BLaER1 (cell line): ENCODE data around the gene GLYAT.

Experiments
- H3K27ac ChIP-seq: shearing (Covaris generic); formaldehyde crosslinking; 2 replicates; pipeline ENCODE4 v1.8.1; 2022
- H3K27me3 ChIP-seq: shearing (Covaris generic); formaldehyde crosslinking; 2 replicates; pipeline ENCODE4 v1.8.1; 2022
- H3K36me3 ChIP-seq: shearing (Covaris generic); formaldehyde crosslinking; 2 replicates; pipeline ENCODE4 v1.8.1; 2022
- H3K4me1 ChIP-seq: shearing (Covaris generic); formaldehyde crosslinking; 2 replicates; pipeline ENCODE4 v1.8.1; 2022
- H3K4me2 ChIP-seq: shearing (Covaris generic); formaldehyde crosslinking; 2 replicates; pipeline ENCODE4 v1.8.1; 2022
- H3K4me3 ChIP-seq: shearing (Covaris generic); formaldehyde crosslinking; 2 replicates; pipeline ENCODE4 v1.8.1; 2022
- H3K9ac ChIP-seq: shearing (Covaris generic); formaldehyde crosslinking; 2 replicates; pipeline ENCODE4 v1.8.1; 2022
- H3K9me3 ChIP-seq: shearing (Covaris generic); formaldehyde crosslinking; 2 replicates; pipeline ENCODE4 v1.8.1; 2022
- H4K20me1 ChIP-seq: shearing (Covaris generic); formaldehyde crosslinking; 2 replicates; pipeline ENCODE4 v1.8.1; 2022
- Cebpa-rat ChIP-seq: shearing (Covaris generic); IDR thresholded peaks from 2 replicates; pipeline ENCODE4 v1.8.1; 2022

Gene GLYAT

GRCh38 chr11:58744988-58745704 lies 13.4 kb upstream of the GLYAT start:
- H3K9me3 ChIP-seq = peaks cover 31% of the 10 kb centered on the region
- no peaks in the 10 kb centered on the region for H3K27me3 ChIP-seq
- no peaks in the 10 kb centered on the region for H3K4me1 ChIP-seq
- no peak overlapping the region for H3K27ac ChIP-seq
- no peak for TF ChIP-seq Cebpa-rat
- no peak overlapping the region for H3K4me2 ChIP-seq
- H4K20me1 ChIP-seq = no peaks in the 10 kb centered on the region
- no peak overlapping the region for H3K4me3 ChIP-seq
- no peaks in the 10 kb centered on the region for H3K36me3 ChIP-seq
- H3K9ac ChIP-seq = no peak overlapping the region

- Histone ChIP-seq H3K9ac (no peak overlapping the region), H3K4me1 (no peaks in the 10 kb centered on the region), H3K4me3 (no peak overlapping the region), H3K27me3 (no peaks in the 10 kb centered on the region), H4K20me1 (no peaks in the 10 kb centered on the region), H3K9me3 (peaks cover 37% of the 10 kb centered on the region), H3K36me3 (no peaks in the 10 kb centered on the region), H3K27ac (no peak overlapping the region), H3K4me2 (no peak overlapping the region)
- no peak for TF ChIP-seq Cebpa-rat
Observed at GRCh38 chr11:58742981-58743880, 11.5 kb upstream of the GLYAT start.

GRCh38 chr11:58742140-58742539 lies 10.4 kb upstream of the GLYAT start:
- no peak overlapping the region for H3K4me3 ChIP-seq
- H3K9me3 ChIP-seq = peaks cover 37% of the 10 kb centered on the region
- no peaks in the 10 kb centered on the region for H3K27me3 ChIP-seq
- H3K27ac ChIP-seq = no peak overlapping the region
- no peak for TF ChIP-seq Cebpa-rat
- H3K4me1 ChIP-seq = no peaks in the 10 kb centered on the region
- no peaks in the 10 kb centered on the region for H4K20me1 ChIP-seq
- H3K4me2 ChIP-seq = no peak overlapping the region
- no peak overlapping the region for H3K9ac ChIP-seq
- H3K36me3 ChIP-seq = no peaks in the 10 kb centered on the region

GRCh38 chr11:58741127-58741526 lies 9.4 kb upstream of the GLYAT start:
- no peak overlapping the region for H3K27ac ChIP-seq
- peaks cover 37% of the 10 kb centered on the region for H3K9me3 ChIP-seq
- H4K20me1 ChIP-seq = no peaks in the 10 kb centered on the region
- H3K4me2 ChIP-seq = no peak overlapping the region
- no peaks in the 10 kb centered on the region for H3K4me1 ChIP-seq
- no peak for TF ChIP-seq Cebpa-rat
- no peaks in the 10 kb centered on the region for H3K36me3 ChIP-seq
- no peak overlapping the region for H3K9ac ChIP-seq
- H3K27me3 ChIP-seq = no peaks in the 10 kb centered on the region
- H3K4me3 ChIP-seq = no peak overlapping the region

GRCh38 chr11:58740447-58740846 lies 8.7 kb upstream of the GLYAT start:
- peaks cover 37% of the 10 kb centered on the region for H3K9me3 ChIP-seq

GRCh38 chr11:58739725-58740430 lies 8.1 kb upstream of the GLYAT start:
- no peak overlapping the region for H3K4me2 ChIP-seq
- peaks cover 37% of the 10 kb centered on the region for H3K9me3 ChIP-seq
- no peaks in the 10 kb centered on the region for H4K20me1 ChIP-seq
- no peak overlapping the region for H3K27ac ChIP-seq
- no peak overlapping the region for H3K4me3 ChIP-seq
- H3K27me3 ChIP-seq = no peaks in the 10 kb centered on the region
- TF ChIP-seq Cebpa-rat = no peak
- H3K36me3 ChIP-seq = no peaks in the 10 kb centered on the region
- no peaks in the 10 kb centered on the region for H3K4me1 ChIP-seq
- H3K9ac ChIP-seq = no peak overlapping the region

More at GRCh38 chr11:58740447-58740846, 8.7 kb upstream of the GLYAT start:
- Histone ChIP-seq H4K20me1 (no peaks in the 10 kb centered on the region), H3K4me2 (no peak overlapping the region), H3K4me3 (no peak overlapping the region), H3K27ac (no peak overlapping the region), H3K9ac (no peak overlapping the region), H3K27me3 (no peaks in the 10 kb centered on the region), H3K4me1 (no peaks in the 10 kb centered on the region), H3K36me3 (no peaks in the 10 kb centered on the region)
- TF ChIP-seq Cebpa-rat = no peak

GRCh38 chr11:58734681-58735490 lies 3.1 kb upstream of the GLYAT start:
- TF ChIP-seq Cebpa-rat = no peak
- Histone ChIP-seq H3K9me3 (peaks cover 4% of the 10 kb centered on the region), H3K4me1 (no peaks in the 10 kb centered on the region), H3K9ac (no peak overlapping the region), H3K4me3 (no peak overlapping the region), H3K27me3 (no peaks in the 10 kb centered on the region), H3K4me2 (no peak overlapping the region), H3K36me3 (no peaks in the 10 kb centered on the region), H4K20me1 (no peaks in the 10 kb centered on the region), H3K27ac (no peak overlapping the region)

GRCh38 chr11:58730507-58731089 lies 1.1 kb downstream of the GLYAT start:
- Histone ChIP-seq H3K9ac (no peak overlapping the region), H3K36me3 (no peaks in the 10 kb centered on the region), H3K9me3 (no peaks in the 10 kb centered on the region), H4K20me1 (no peaks in the 10 kb centered on the region), H3K27ac (no peak overlapping the region), H3K27me3 (no peaks in the 10 kb centered on the region), H3K4me1 (peaks cover 9% of the 10 kb centered on the region; the same call in 1 of the 2 replicates), H3K4me2 (no peak overlapping the region), H3K4me3 (no peak overlapping the region)
- TF ChIP-seq Cebpa-rat = no peak

- H3K27me3 ChIP-seq = no peaks in the 10 kb centered on the region
- no peaks in the 10 kb centered on the region for H4K20me1 ChIP-seq
- H3K36me3 ChIP-seq = no peaks in the 10 kb centered on the region
- H3K9ac ChIP-seq = no peak overlapping the region
- peaks cover 9% of the 10 kb centered on the region; the same call in 1 of the 2 replicates for H3K4me1 ChIP-seq
- H3K27ac ChIP-seq = no peak overlapping the region
- H3K9me3 ChIP-seq = no peaks in the 10 kb centered on the region; the same call in 1 of the 2 replicates
- TF ChIP-seq Cebpa-rat = no peak
- no peak overlapping the region; the same call in 1 of the 2 replicates for H3K4me2 ChIP-seq
- H3K4me3 ChIP-seq = no peak overlapping the region
Observed at GRCh38 chr11:58727415-58727797, 4.3 kb downstream of the GLYAT start.
